ENCODE measurements around the gene ZNF423. TPM values are rescaled to one million over a fixed set of nuclear protein-coding genes. Genes with fewer than 3 reads are reported as not detected.

ZNF423 gene
- total RNA-seq, 1 donor from 2014 or later = 11.9 TPM

DNA sequence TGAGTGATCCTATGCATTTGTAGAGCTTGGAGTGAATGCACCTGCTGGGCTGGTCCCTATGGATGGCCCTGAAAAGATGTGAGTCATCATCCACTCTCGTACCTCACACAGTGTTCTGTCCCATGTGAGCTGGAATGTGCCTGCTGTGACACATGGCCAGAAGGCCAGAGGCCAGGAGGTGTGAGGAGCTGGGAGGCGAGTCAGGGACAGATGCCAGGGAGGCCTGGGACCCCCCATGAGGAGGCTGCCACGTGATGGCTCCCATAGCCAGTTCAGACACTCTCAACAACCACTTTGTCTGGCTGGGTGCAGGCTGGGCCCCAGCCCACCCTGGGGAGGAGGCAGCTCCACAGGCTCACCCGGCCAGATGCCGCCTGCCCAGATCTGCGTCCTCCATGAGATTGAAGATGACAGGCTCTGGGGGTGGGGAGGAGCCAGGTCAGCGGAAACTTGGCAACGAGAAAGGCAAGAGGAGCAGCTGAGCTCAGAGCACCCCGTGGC lies 313.5 kb downstream of the ZNF423 start:
- Histone ChIP-seq H3K9me3 (no peaks in the 10 kb centered on the region), H3K27ac (no peak overlapping the region), H3K27me3 (no peaks in the 10 kb centered on the region), H3K4me3 (no peak overlapping the region), H3K36me3 (no peaks in the 10 kb centered on the region), H3K4me1 (no peaks in the 10 kb centered on the region)
- no peak for ATAC-seq
- TF ChIP-seq CTCF (IDR thresholded peaks at IDR 0.05) = no peak
- intact Hi-C loops (cut with DNase I) = no loop called here
- DNase-seq = no peak

DNA sequence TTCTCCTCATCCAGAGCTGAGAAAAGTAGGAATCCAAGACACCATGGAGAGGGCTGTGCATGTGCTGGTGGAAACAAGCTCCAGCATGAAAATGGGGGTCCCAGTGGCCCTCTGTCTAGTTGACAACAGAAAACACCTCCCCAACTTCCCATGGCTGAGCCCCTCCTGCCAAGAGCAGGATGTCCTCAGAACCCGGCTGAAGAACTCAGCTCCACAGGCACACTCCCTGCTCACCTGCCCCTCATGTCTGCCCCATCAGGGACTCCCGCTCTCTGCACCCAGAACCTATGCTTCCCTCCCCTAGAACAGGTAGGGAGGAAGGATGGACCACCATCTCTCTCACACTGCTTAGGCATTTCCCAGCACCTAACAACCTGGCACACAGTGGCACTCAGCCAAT lies 315.1 kb downstream of the ZNF423 start:
- no peak overlapping the region for H3K4me3 ChIP-seq
- H3K9me3 ChIP-seq = no peaks in the 10 kb centered on the region
- DNase-seq (no peak), ATAC-seq (no peak)
- no peaks in the 10 kb centered on the region for H3K4me1 ChIP-seq
- TF ChIP-seq CTCF (IDR thresholded peaks at IDR 0.05) = no peak
- no peaks in the 10 kb centered on the region for H3K27me3 ChIP-seq
- intact Hi-C loops (cut with DNase I) = no loop called here
- H3K36me3 ChIP-seq = no peaks in the 10 kb centered on the region
- no peak overlapping the region for H3K27ac ChIP-seq

GRCh38 chr16:49539758-49540157 lies 316.2 kb downstream of the ZNF423 start:
- Histone ChIP-seq H3K27ac (no peak overlapping the region), H3K27me3 (no peaks in the 10 kb centered on the region), H3K4me3 (no peak overlapping the region), H3K4me1 (no peaks in the 10 kb centered on the region), H3K9me3 (no peaks in the 10 kb centered on the region), H3K36me3 (no peaks in the 10 kb centered on the region)
- intact Hi-C loops (cut with DNase I) = no loop called here
- TF ChIP-seq CTCF (IDR thresholded peaks at IDR 0.05) = no peak
- ATAC-seq (no peak), DNase-seq (no peak)

DNA sequence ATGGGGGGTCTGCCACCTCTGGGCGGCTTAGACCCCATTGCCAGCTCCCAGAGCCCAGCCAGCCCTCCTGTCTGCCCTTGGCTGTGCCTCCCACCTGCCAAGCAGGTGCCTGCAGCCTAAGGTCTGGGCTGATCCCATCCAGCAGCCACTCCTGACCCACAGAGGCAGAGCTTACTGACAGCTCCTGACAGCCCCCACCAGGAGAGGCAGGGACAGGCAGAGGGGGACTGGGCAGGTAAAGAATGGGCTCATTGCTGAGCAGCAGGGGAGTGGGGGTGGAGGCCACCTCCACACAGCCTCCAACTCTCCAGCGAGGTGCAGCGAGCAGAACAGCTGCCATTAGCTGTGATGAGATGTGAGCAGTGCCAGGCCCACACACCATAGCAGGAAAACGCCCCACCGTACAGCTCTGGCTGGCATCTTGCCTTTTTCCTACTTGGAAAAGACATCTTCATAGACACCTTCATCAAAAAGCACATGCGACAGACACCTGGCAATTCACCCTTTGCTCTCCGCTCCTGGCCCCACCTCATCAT lies 317.9 kb downstream of the ZNF423 start:
- H3K27me3 ChIP-seq = no peaks in the 10 kb centered on the region
- no peak overlapping the region for H3K27ac ChIP-seq
- H3K4me1 ChIP-seq = no peaks in the 10 kb centered on the region
- intact Hi-C loops (cut with DNase I) = no loop called here
- no peak for TF ChIP-seq CTCF (IDR thresholded peaks at IDR 0.05)
- H3K9me3 ChIP-seq = no peaks in the 10 kb centered on the region
- H3K4me3 ChIP-seq = no peak overlapping the region
- DNase-seq = no peak
- no peak for ATAC-seq
- H3K36me3 ChIP-seq = no peaks in the 10 kb centered on the region

- Histone ChIP-seq H3K36me3 (no peaks in the 10 kb centered on the region), H3K4me1 (no peaks in the 10 kb centered on the region), H3K9me3 (no peaks in the 10 kb centered on the region), H3K4me3 (no peak overlapping the region), H3K27ac (no peak overlapping the region), H3K27me3 (no peaks in the 10 kb centered on the region)
- ATAC-seq (no peak), DNase-seq (no peak)
- intact Hi-C loops (cut with DNase I) = no loop called here
- no peak for TF ChIP-seq CTCF (IDR thresholded peaks at IDR 0.05)
These were observed 320.9 kb downstream of the ZNF423 start for GRCh38 chr16:49534901-49535610.
